Tibial nerve (tissue), 3 donors: ENCODE results near the gene CFAP20.

ENCODE experiments used
- CTCF ChIP-seq, 5 experiments: fragments of 200-600 bp in 3 of 5; fragments of 450-650 bp in 2 of 5; sonication (generic) in 3 of 5; IDR thresholded peaks; one replicate each; pipeline ENCODE4 v1.5.1; 2016 to 2019; ENCODE audit warnings: antibody characterized with exemption in 5 of 5, mild to moderate bottlenecking in 3 of 5, moderate library complexity in 2 of 5
- POLR2A ChIP-seq, 2 donors: fragments of 450-650 bp; IDR thresholded peaks; one replicate each; pipeline ENCODE4 v1.6.1; 2017; ENCODE audit warnings: antibody characterized with exemption in 2 of 2, mild to moderate bottlenecking in 2 of 2, moderate library complexity in 2 of 2

GRCh38 chr16:58157951-58158540, 28.9 kb upstream of the CFAP20 start:
- TF ChIP-seq POLR2A (IDR thresholded peaks at IDR 0.05) (no peak), CTCF (IDR thresholded peaks at IDR 0.05) (no peak)
